ENCODE data around the gene OGDH.

Gene OGDH

GRCh38 chr7:44748045-44748947 lies 141.9 kb downstream of the OGDH start, which contains the start of gene ZMIZ2:
Gene ZMIZ2 (plus strand): TSS chr7:44748847. CDS start chr7:44756250, 7,403 bp downstream.
- WGBS (ENCODE audit: insufficient coverage), result 1% methylated on average over 44 of the region's 92 CpGs
- Histone ChIP-seq H3K27me3 (replicated peaks in 2 of 5; ENCODE audit: control insufficient read depth in 4 of 5, insufficient read depth in 5 of 5, low read length in 4 of 5) (no peaks in the 10 kb centered on the region), H3K4me3 (ENCODE audit: control insufficient read depth in 1 of 7, extremely low read depth in 1 of 7, insufficient read depth in 4 of 7, low read depth in 2 of 7, low read length in 6 of 7) (peak within 1 kb of the TSS; percentile 64 to 90 (median 80)), H3K4me1 (ENCODE audit: control extremely low read depth in 1 of 4, control insufficient read depth in 4 of 4, insufficient read depth in 4 of 4, low read length in 3 of 4) (peaks cover 7 to 36% (median 26%) of the 10 kb centered on the region in 4 experiments), H3K27ac (ENCODE audit: insufficient read depth in 1 of 2, low read depth in 1 of 2, low read length in 2 of 2, poor library complexity in 1 of 2, severe bottlenecking in 2 of 2) (peak within 1 kb of the TSS; percentile 68 to 83), H3K36me3 (ENCODE audit: control insufficient read depth in 4 of 4, insufficient read depth in 4 of 4, low read length in 3 of 4) (peaks cover 0 to 8% (median 0%) of the 10 kb centered on the region in 4 experiments), H3K9me3 (ENCODE audit: control extremely low read depth in 1 of 5, control insufficient read depth in 4 of 5, insufficient read depth in 2 of 5, low read depth in 1 of 5, low read length in 4 of 5) (no peaks in the 10 kb centered on the region)
- peak; percentile 86 to 93 (median 91) for DNase-seq
- ChIA-PET CTCF (interaction anchor here (0.7 to 2.0 kb wide), 2 partner anchors 12 to 19 kb away, joined by 3 to 8 read pairs; no protein-coding TSS in a partner anchor), POLR2A (interaction anchor here (1.4 to 1.6 kb wide), 2 partner anchors 49 to 142 kb away, joined by 4 to 8 read pairs; partner anchors contain the start of genes OGDH and PPIA)

GRCh38 chr7:44748948-44749731 lies 142.7 kb downstream of the OGDH start:
- ChIA-PET POLR2A (interaction anchor here (1.4 to 1.6 kb wide), 3 partner anchors 19 to 143 kb away, joined by 3 to 8 read pairs (median 4); partner anchors contain the start of genes OGDH and PPIA), CTCF (interaction anchor here (2.0 kb wide), 1 partner anchor 18 kb away, joined by 8 read pairs; no protein-coding TSS in a partner anchor)
- Histone ChIP-seq H3K4me1 (ENCODE audit: control extremely low read depth in 1 of 4, control insufficient read depth in 4 of 4, insufficient read depth in 4 of 4, low read length in 3 of 4) (peaks cover 7 to 36% (median 26%) of the 10 kb centered on the region in 4 experiments), H3K4me3 (ENCODE audit: control insufficient read depth in 1 of 7, extremely low read depth in 1 of 7, insufficient read depth in 4 of 7, low read depth in 2 of 7, low read length in 6 of 7) (peak overlapping the region; percentile 64 to 90 (median 80)), H3K27ac (ENCODE audit: insufficient read depth in 1 of 2, low read depth in 1 of 2, low read length in 2 of 2, poor library complexity in 1 of 2, severe bottlenecking in 2 of 2) (peak overlapping the region in 1 of 2 experiments; percentile 66), H3K27me3 (replicated peaks in 2 of 5; ENCODE audit: control insufficient read depth in 4 of 5, insufficient read depth in 5 of 5, low read length in 4 of 5) (no peaks in the 10 kb centered on the region), H3K9me3 (ENCODE audit: control extremely low read depth in 1 of 5, control insufficient read depth in 4 of 5, insufficient read depth in 2 of 5, low read depth in 1 of 5, low read length in 4 of 5) (no peaks in the 10 kb centered on the region), H3K36me3 (ENCODE audit: control insufficient read depth in 4 of 4, insufficient read depth in 4 of 4, low read length in 3 of 4) (peaks cover 0 to 8% (median 0%) of the 10 kb centered on the region in 4 experiments)
- 2% methylated on average over 57 of the region's 60 CpGs for WGBS (ENCODE audit: insufficient coverage)
- DNase-seq, result peak in 2 of 3 donors; percentile 36 to 49

- Histone ChIP-seq H3K27me3 (replicated peaks in 2 of 5; ENCODE audit: control insufficient read depth in 4 of 5, insufficient read depth in 5 of 5, low read length in 4 of 5) (no peaks in the 10 kb centered on the region), H3K36me3 (ENCODE audit: control insufficient read depth in 4 of 4, insufficient read depth in 4 of 4, low read length in 3 of 4) (peaks cover 0 to 8% (median 0%) of the 10 kb centered on the region in 4 experiments), H3K27ac (ENCODE audit: insufficient read depth in 1 of 2, low read depth in 1 of 2, low read length in 2 of 2, poor library complexity in 1 of 2, severe bottlenecking in 2 of 2) (peak overlapping the region in 1 of 2 experiments; percentile 66), H3K4me3 (ENCODE audit: control insufficient read depth in 1 of 7, extremely low read depth in 1 of 7, insufficient read depth in 4 of 7, low read depth in 2 of 7, low read length in 6 of 7) (peak overlapping the region in 5 of 7 experiments; percentile 72 to 90 (median 80)), H3K9me3 (ENCODE audit: control extremely low read depth in 1 of 5, control insufficient read depth in 4 of 5, insufficient read depth in 2 of 5, low read depth in 1 of 5, low read length in 4 of 5) (no peaks in the 10 kb centered on the region), H3K4me1 (ENCODE audit: control extremely low read depth in 1 of 4, control insufficient read depth in 4 of 4, insufficient read depth in 4 of 4, low read length in 3 of 4) (peaks cover 7 to 36% (median 26%) of the 10 kb centered on the region in 4 experiments)
- ChIA-PET CTCF (interaction anchor here (0.6 to 2.0 kb wide), 5 partner anchors 8 to 162 kb away, joined by 3 to 8 read pairs (median 3); no protein-coding TSS in a partner anchor), POLR2A (interaction anchor here (1.4 to 1.6 kb wide), 2 partner anchors 19 to 47 kb away, joined by 3 to 4 read pairs; partner anchors contain the start of gene PPIA)
- WGBS (ENCODE audit: insufficient coverage), result 100% methylated on average over 2 of the region's 2 CpGs
- DNase-seq, result no peak
Observed at GRCh38 chr7:44749992-44750391, 143.6 kb downstream of the OGDH start.

GRCh38 chr7:44750424-44750823 lies 144.0 kb downstream of the OGDH start:
- Histone ChIP-seq H3K9me3 (ENCODE audit: control extremely low read depth in 1 of 5, control insufficient read depth in 4 of 5, insufficient read depth in 2 of 5, low read depth in 1 of 5, low read length in 4 of 5) (no peaks in the 10 kb centered on the region), H3K27ac (ENCODE audit: insufficient read depth in 1 of 2, low read depth in 1 of 2, low read length in 2 of 2, poor library complexity in 1 of 2, severe bottlenecking in 2 of 2) (peak overlapping the region in 1 of 2 experiments; percentile 46), H3K36me3 (ENCODE audit: control insufficient read depth in 4 of 4, insufficient read depth in 4 of 4, low read length in 3 of 4) (peaks cover 0 to 8% (median 0%) of the 10 kb centered on the region in 4 experiments), H3K27me3 (replicated peaks in 2 of 5; ENCODE audit: control insufficient read depth in 4 of 5, insufficient read depth in 5 of 5, low read length in 4 of 5) (no peaks in the 10 kb centered on the region), H3K4me1 (ENCODE audit: control extremely low read depth in 1 of 4, control insufficient read depth in 4 of 4, insufficient read depth in 4 of 4, low read length in 3 of 4) (peaks cover 7 to 36% (median 26%) of the 10 kb centered on the region in 4 experiments), H3K4me3 (ENCODE audit: control insufficient read depth in 1 of 7, extremely low read depth in 1 of 7, insufficient read depth in 4 of 7, low read depth in 2 of 7, low read length in 6 of 7) (peak overlapping the region in 2 of 7 experiments; percentile 36 to 90)
- DNase-seq, result no peak
- ChIA-PET CTCF (interaction anchor here (0.6 to 2.0 kb wide), 5 partner anchors 8 to 162 kb away, joined by 3 to 8 read pairs (median 3); no protein-coding TSS in a partner anchor), POLR2A (interaction anchor here (1.6 kb wide), 1 partner anchor 18 kb away, joined by 3 read pairs; no protein-coding TSS in a partner anchor)
- WGBS (ENCODE audit: insufficient coverage), result 94% methylated on average over 3 of the region's 3 CpGs

GRCh38 chr7:44750921-44751571 lies 144.6 kb downstream of the OGDH start:
- no peaks in the 10 kb centered on the region for H3K27me3 ChIP-seq (replicated peaks in 2 of 5; ENCODE audit: control insufficient read depth in 4 of 5, insufficient read depth in 5 of 5, low read length in 4 of 5)
- peak; percentile 35 to 80 (median 79) for DNase-seq
- WGBS (ENCODE audit: insufficient coverage), result 50% methylated on average over 6 of the region's 6 CpGs
- peak overlapping the region in 1 of 2 experiments; percentile 46 for H3K27ac ChIP-seq (ENCODE audit: insufficient read depth in 1 of 2, low read depth in 1 of 2, low read length in 2 of 2, poor library complexity in 1 of 2, severe bottlenecking in 2 of 2)
- no peaks in the 10 kb centered on the region for H3K9me3 ChIP-seq (ENCODE audit: control extremely low read depth in 1 of 5, control insufficient read depth in 4 of 5, insufficient read depth in 2 of 5, low read depth in 1 of 5, low read length in 4 of 5)
- H3K4me1 ChIP-seq (ENCODE audit: control extremely low read depth in 1 of 4, control insufficient read depth in 4 of 4, insufficient read depth in 4 of 4, low read length in 3 of 4), result peaks cover 7 to 39% (median 31%) of the 10 kb centered on the region in 4 experiments
- CTCF ChIA-PET, result interaction anchor here (0.8 to 1.3 kb wide), 4 partner anchors 9 to 163 kb away, joined by 3 to 4 read pairs (median 3); no protein-coding TSS in a partner anchor
- H3K4me3 ChIP-seq (ENCODE audit: control insufficient read depth in 1 of 7, extremely low read depth in 1 of 7, insufficient read depth in 4 of 7, low read depth in 2 of 7, low read length in 6 of 7), result peak overlapping the region in 2 of 7 experiments; percentile 6 to 36
- POLR2A ChIA-PET, result interaction anchor here (0.8 kb wide), 1 partner anchor 46 kb away, joined by 4 read pairs; the partner anchor contains the start of gene PPIA
- peaks cover 0 to 8% (median 0%) of the 10 kb centered on the region in 4 experiments for H3K36me3 ChIP-seq (ENCODE audit: control insufficient read depth in 4 of 4, insufficient read depth in 4 of 4, low read length in 3 of 4)

- 100% methylated on average over 2 of the region's 2 CpGs for WGBS (ENCODE audit: insufficient coverage)
- ChIA-PET POLR2A (no interaction called here), CTCF (no interaction called here)
- DNase-seq, result no peak
- H3K27ac ChIP-seq (ENCODE audit: insufficient read depth in 1 of 2, low read depth in 1 of 2, low read length in 2 of 2, poor library complexity in 1 of 2, severe bottlenecking in 2 of 2), result no peak overlapping the region
- H3K9me3 ChIP-seq (ENCODE audit: control extremely low read depth in 1 of 5, control insufficient read depth in 4 of 5, insufficient read depth in 2 of 5, low read depth in 1 of 5, low read length in 4 of 5), result no peaks in the 10 kb centered on the region
- H3K4me3 ChIP-seq (ENCODE audit: control insufficient read depth in 1 of 7, extremely low read depth in 1 of 7, insufficient read depth in 4 of 7, low read depth in 2 of 7, low read length in 6 of 7), result no peak overlapping the region
- H3K27me3 ChIP-seq (replicated peaks in 2 of 5; ENCODE audit: control insufficient read depth in 4 of 5, insufficient read depth in 5 of 5, low read length in 4 of 5), result no peaks in the 10 kb centered on the region
- H3K36me3 ChIP-seq (ENCODE audit: control insufficient read depth in 4 of 4, insufficient read depth in 4 of 4, low read length in 3 of 4), result peaks cover 0 to 23% (median 11%) of the 10 kb centered on the region in 4 experiments
- H3K4me1 ChIP-seq (ENCODE audit: control extremely low read depth in 1 of 4, control insufficient read depth in 4 of 4, insufficient read depth in 4 of 4, low read length in 3 of 4), result peaks cover 4 to 36% (median 28%) of the 10 kb centered on the region in 4 experiments
Observed at GRCh38 chr7:44752822-44753221, 146.4 kb downstream of the OGDH start.

Data from common myeloid progenitor, CD34-positive (primary cell).